H1 (cell line): ENCODE data around the gene RBFA. TPM values are rescaled to one million over a fixed set of nuclear protein-coding genes. Genes with fewer than 3 reads are reported as not detected.

Source experiments
- CTCF ChIA-PET: fragments of 300-600 bp; sonication (Branson Sonifier 250); formaldehyde crosslinking; loops from one replicate; lab custom pipeline; 2021; ENCODE audit not compliant: partially characterized antibody; lab: Charles Lee
- POLR2A ChIA-PET: fragments of 300-600 bp; sonication (Branson Sonifier 250); formaldehyde crosslinking; loops from one replicate; lab custom pipeline; 2021; ENCODE audit warnings: inconsistent platforms; ENCODE audit not compliant: partially characterized antibody; lab: Charles Lee
- DNase-seq, 2 experiments: peaks; one replicate each; pipeline versions ENCODE4 v3.0.0 to v3.0.0-alpha.2; 2010 to 2022; ENCODE audit warnings: low spot score in 2 of 2, low read depth in 1 of 2, mixed read lengths in 1 of 2
- FAIRE-seq: peaks from 2 replicates; lab custom pipeline; 2011; peaks lifted over from hg19 to GRCh38; lab: Jason Lieb, UNC
- H2AFZ ChIP-seq: 2 replicates; pipeline ENCODE4 v1.8.1; 2012; ENCODE audit warnings: low read length, inconsistent platforms
- H2AK5ac ChIP-seq: 2 replicates; pipeline ENCODE4 v1.6.1; 2013; ENCODE audit warnings: low read depth, low read length
- H2BK120ac ChIP-seq: replicated peaks from 2 replicates; pipeline ENCODE3; 2013; ENCODE audit warnings: low read depth, low read length, inconsistent platforms
- H2BK12ac ChIP-seq: 2 replicates; pipeline ENCODE4 v1.6.1; 2013; ENCODE audit warnings: low read depth, low read length
- H2BK15ac ChIP-seq: 2 replicates; pipeline ENCODE4 v1.6.1; 2013; ENCODE audit warnings: low read length
- H2BK20ac ChIP-seq: 2 replicates; pipeline ENCODE4 v1.6.1; 2013; ENCODE audit warnings: low read length
- H2BK5ac ChIP-seq: 2 replicates; pipeline ENCODE4 v1.6.1; 2013; ENCODE audit warnings: low read depth, low read length
- H3K14ac ChIP-seq: 2 replicates; pipeline ENCODE4 v1.6.1; 2013; ENCODE audit warnings: inconsistent platforms; ENCODE audit not compliant: insufficient read length
- H3K18ac ChIP-seq: 2 replicates; pipeline ENCODE4 v1.6.1; 2013; ENCODE audit warnings: low read length; ENCODE audit errors: extremely low read depth
- H3K23ac ChIP-seq: 2 replicates; pipeline ENCODE4 v1.6.1; 2013; ENCODE audit warnings: inconsistent platforms; ENCODE audit not compliant: insufficient read length
- H3K23me2 ChIP-seq: 2 replicates; pipeline ENCODE4 v1.6.1; 2013; ENCODE audit warnings: low read depth, low read length
- H3K27ac ChIP-seq: 2 replicates; pipeline ENCODE4 v1.6.1; 2011; ENCODE audit warnings: low read depth, low read length, inconsistent platforms
- H3K27me3 ChIP-seq, 4 experiments: replicated peaks in 1 of 4; 1 replicate in 1 of 4; 2 replicates in 3 of 4; pipeline versions ENCODE4 v1.6.1 to v1.8.1; 2011 to 2013; ENCODE audit warnings: low read length in 3 of 4, mild to moderate bottlenecking in 3 of 4, inconsistent platforms in 2 of 4, mixed read lengths in 2 of 4, moderate library complexity in 1 of 4; ENCODE audit not compliant: control insufficient read depth in 3 of 4, insufficient read depth in 3 of 4; ENCODE audit errors: extremely low read depth in 1 of 4
- H3K36me3 ChIP-seq, 4 experiments: 2 replicates each; pipeline versions ENCODE4 v1.6.1 to v1.8.1; 2011 to 2013; ENCODE audit warnings: mild to moderate bottlenecking in 4 of 4, low read length in 3 of 4, moderate library complexity in 2 of 4, control low read depth in 1 of 4, inconsistent platforms in 1 of 4; ENCODE audit not compliant: insufficient read depth in 4 of 4, control insufficient read depth in 2 of 4
- H3K4ac ChIP-seq: replicated peaks from 2 replicates; pipeline ENCODE3; 2013; ENCODE audit warnings: low read length, low read depth, mixed read lengths, inconsistent platforms; ENCODE audit not compliant: insufficient read length
- H3K4me1 ChIP-seq, 4 experiments: replicated peaks in 1 of 4; 1 replicate in 1 of 4; 2 replicates in 3 of 4; pipeline versions ENCODE4 v1.6.1 to v1.8.1; 2011 to 2013; ENCODE audit warnings: low read length in 3 of 4, inconsistent platforms in 2 of 4, mixed read lengths in 1 of 4; ENCODE audit not compliant: insufficient read depth in 4 of 4, control insufficient read depth in 3 of 4
- H3K4me2 ChIP-seq, 2 experiments: 2 replicates each; pipeline versions ENCODE4 v1.6.1 to v1.8.1; 2011 to 2013; ENCODE audit warnings: low read depth in 2 of 2, low read length in 2 of 2, control low read depth in 1 of 2, inconsistent platforms in 1 of 2, mild to moderate bottlenecking in 1 of 2; ENCODE audit not compliant: insufficient read depth in 1 of 2
- H3K4me3 ChIP-seq, 4 experiments: fragments of 200-600, 300-600 bp in 1 of 4; sonication (generic), shearing (Covaris generic), sonication (Bioruptor Twin) in 1 of 4; 2 replicates each; pipeline versions ENCODE4 v1.5.1 to v1.8.1; 2011 to 2016; ENCODE audit warnings: low read length in 4 of 4, low read depth in 3 of 4, control low read depth in 2 of 4, inconsistent platforms in 2 of 4, mild to moderate bottlenecking in 2 of 4, mixed read lengths in 1 of 4, moderate library complexity in 1 of 4; ENCODE audit not compliant: insufficient read depth in 2 of 4; ENCODE audit errors: extremely low read depth in 1 of 4
- H3K56ac ChIP-seq: replicated peaks from 2 replicates; pipeline ENCODE3; 2013; ENCODE audit warnings: low read depth, mild to moderate bottlenecking, mixed read lengths, low read length, inconsistent platforms; ENCODE audit not compliant: insufficient read length
- H3K79me1 ChIP-seq: 2 replicates; pipeline ENCODE4 v1.6.1; 2013; ENCODE audit warnings: low read depth, low read length, control low read depth
- H3K79me2 ChIP-seq, 2 experiments: 2 replicates each; pipeline versions ENCODE4 v1.6.1 to v1.8.1; 2012 to 2013; ENCODE audit warnings: low read length in 2 of 2, mild to moderate bottlenecking in 2 of 2, inconsistent platforms in 1 of 2; ENCODE audit not compliant: insufficient read depth in 2 of 2, control insufficient read depth in 1 of 2
- H3K9ac ChIP-seq, 4 experiments: replicated peaks in 1 of 4; 1 replicate in 1 of 4; 2 replicates in 3 of 4; pipeline versions ENCODE4 v1.6.1 to v1.8.1; 2011 to 2013; ENCODE audit warnings: low read depth in 3 of 4, low read length in 3 of 4, control low read depth in 2 of 4, mild to moderate bottlenecking in 2 of 4, moderate library complexity in 2 of 4, inconsistent platforms in 1 of 4; ENCODE audit errors: extremely low read depth in 1 of 4
- H3K9me3 ChIP-seq, 2 experiments: 2 replicates each; pipeline versions ENCODE4 v1.6.1 to v1.8.1; 2012 to 2013; ENCODE audit warnings: mild to moderate bottlenecking in 2 of 2, moderate library complexity in 2 of 2, control low read depth in 1 of 2, inconsistent platforms in 1 of 2, low read depth in 1 of 2, low read length in 1 of 2, mixed read lengths in 1 of 2; ENCODE audit not compliant: insufficient read depth in 2 of 2
- H4K20me1 ChIP-seq, 2 experiments: replicated peaks in 1 of 2; 2 replicates each; pipeline versions ENCODE3 to v1.8.1; 2011 to 2013; ENCODE audit warnings: inconsistent platforms in 2 of 2, low read length in 2 of 2, mild to moderate bottlenecking in 1 of 2; ENCODE audit not compliant: insufficient read depth in 2 of 2, control insufficient read depth in 1 of 2
- H4K5ac ChIP-seq: 2 replicates; pipeline ENCODE4 v1.6.1; 2013; ENCODE audit warnings: low read length, low read depth, mixed read lengths, inconsistent platforms; ENCODE audit not compliant: insufficient read length
- H4K8ac ChIP-seq: 2 replicates; pipeline ENCODE4 v1.8.0; 2013; ENCODE audit warnings: mild to moderate bottlenecking, moderate library complexity, low read length, inconsistent platforms; ENCODE audit not compliant: insufficient read depth; ENCODE audit errors: extremely low read depth
- H4K91ac ChIP-seq: replicated peaks from 2 replicates; pipeline ENCODE3; 2013; ENCODE audit warnings: low read length, mixed read lengths, inconsistent platforms; ENCODE audit not compliant: insufficient read length
- CEBPB ChIP-seq: IDR thresholded peaks from 2 replicates; pipeline ENCODE4 v1.6.1; 2012; ENCODE audit warnings: low read depth, low read length
- CHD2 ChIP-seq: IDR thresholded peaks from 2 replicates; pipeline ENCODE4 v1.6.1; 2012; ENCODE audit warnings: low read length, improper control_type of control experiment
- CTBP2 ChIP-seq: IDR thresholded peaks from 2 replicates; pipeline ENCODE4 v1.7.0; 2011; ENCODE audit warnings: borderline replicate concordance, mild to moderate bottlenecking, moderate library complexity, mixed read lengths, low read length; ENCODE audit not compliant: insufficient read depth, insufficient read length
- JUND ChIP-seq: IDR thresholded peaks from 2 replicates; pipeline ENCODE4 v1.6.1; 2011; ENCODE audit warnings: mild to moderate bottlenecking, improper control_type of control experiment, low read length
- RAD21 ChIP-seq, 2 experiments: IDR thresholded peaks in 1 of 2; conservative IDR thresholded peaks in 1 of 2; 2 replicates each; pipeline ENCODE4 v1.6.1; 2011; ENCODE audit warnings: low read depth in 2 of 2, low read length in 2 of 2, improper control_type of control experiment in 1 of 2, inconsistent platforms in 1 of 2, mild to moderate bottlenecking in 1 of 2, moderate library complexity in 1 of 2
- TBP ChIP-seq: IDR thresholded peaks from 2 replicates; pipeline ENCODE4 v1.6.1; 2011; ENCODE audit warnings: low read depth, low read length, improper control_type of control experiment
- WGBS, 2 experiments: shearing (Covaris generic) in 1 of 2; methylation state at CpG; one replicate each; pipeline versions ENCODE4 v1.1.6 to v1.1.7; 2013 to 2015; ENCODE audit warnings: low lambda C conversion rate in 2 of 2, mixed read lengths in 2 of 2, inconsistent platforms in 1 of 2, low coverage in 1 of 2, missing lambda C conversion rate in 1 of 2; ENCODE audit not compliant: insufficient replicate concordance in 2 of 2, insufficient coverage in 1 of 2, insufficient read length in 1 of 2; ENCODE audit errors: extremely low coverage in 1 of 2, missing lambda C conversion rate in 1 of 2; 5-methylcytosine and 5-hydroxymethylcytosine counted together
- polyA plus RNA-seq, 7 experiments: library from polyadenylated mRNA; depleted of rRNA in 3 of 7; stranded (reverse) in 5 of 7; unstranded in 2 of 7; fragments of >200 nt in 5 of 7; fragments of 200-250 nt in 2 of 7; gene quantifications; 1 replicate in 5 of 7; 2 replicates in 1 of 7; 4 replicates in 1 of 7; pipeline versions ENCODE4 v1.2.1 to v1.2.3, GENCODE V29; 2011 to 2013; ENCODE audit warnings: missing spikeins in 2 of 7, mixed read lengths in 2 of 7
- total RNA-seq: library from RNA; stranded (reverse); fragmentation: NEBNext Ultra II Directional; extraction: Animal tissue kit (Norgen Biotek cat#: 25700); gene quantifications from 2 replicates; pipeline ENCODE4 v1.2.1, GENCODE V29; 2021
- TF ChIP-seq, protein P1 (sequence below): IDR thresholded peaks from 2 replicates; pipeline ENCODE4 v1.6.1; 2011; ENCODE audit warnings: low read length, improper control_type of control experiment
- TF ChIP-seq, protein P2 (sequence below): IDR thresholded peaks from 2 replicates; pipeline ENCODE4 v1.6.1; 2012; ENCODE audit warnings: inconsistent platforms

RBFA gene
- total and polyA plus RNA-seq, 2 of the 8 experiments (the other 6 are each of a cell fraction or from before 2014, with no cell fraction given) = 19.2 to 29.5 TPM

DNA sequence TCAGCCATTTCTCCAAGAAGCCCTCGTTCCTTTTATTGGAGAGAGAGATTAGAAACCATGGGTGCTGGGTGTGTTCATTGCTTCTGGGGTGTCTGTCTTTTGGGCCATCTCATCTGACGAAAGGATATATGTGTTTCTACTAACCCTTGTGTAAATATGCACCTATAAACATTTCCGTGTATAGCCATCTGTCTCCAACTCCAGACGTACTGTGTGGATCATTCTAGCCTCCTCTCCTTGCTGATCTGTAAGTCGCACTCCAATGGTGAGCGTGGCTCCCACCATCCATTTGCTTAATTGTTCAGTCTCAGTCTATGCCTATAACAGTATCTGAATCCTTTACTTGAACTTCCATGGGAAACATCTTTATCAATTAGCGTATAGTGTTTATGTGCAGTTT lies 1.8 kb downstream of the RBFA start:
- CTCF ChIA-PET = interaction anchor here (0.5 to 2.1 kb wide), 3 partner anchors 12 to 135 kb away, joined by 3 to 9 read pairs (median 3); no protein-coding TSS in a partner anchor
- no peak overlapping the region for H2AK5ac ChIP-seq
- no peak overlapping the region for H2BK15ac ChIP-seq
- peaks cover 4% of the 10 kb centered on the region for H3K79me1 ChIP-seq
- H3K4me3 ChIP-seq = no peak overlapping the region
- H2BK120ac ChIP-seq = no peak overlapping the region
- H3K27me3 ChIP-seq = no peaks in the 10 kb centered on the region
- H2BK5ac ChIP-seq = no peak overlapping the region
- FAIRE-seq (no peak), DNase-seq (no peak)
- H3K36me3 ChIP-seq = peaks cover 0 to 6% (median 2%) of the 10 kb centered on the region in 4 experiments; a peak in 3 of 8 replicates
- H3K9ac ChIP-seq = peak overlapping the region in 1 of 4 experiments; percentile 9; a peak in 2 of 7 replicates
- H3K56ac ChIP-seq = no peak overlapping the region
- H3K4me1 ChIP-seq = peaks cover 0 to 10% (median 5%) of the 10 kb centered on the region in 4 experiments; a peak in 5 of 7 replicates
- H4K5ac ChIP-seq = no peak overlapping the region
- no peak overlapping the region for H3K14ac ChIP-seq
- H2AFZ ChIP-seq = no peak overlapping the region
- H3K4me2 ChIP-seq = peak overlapping the region in 1 of 2 experiments; percentile 70; a peak in 1 of 4 replicates
- POLR2A ChIA-PET = interaction anchor here (1.6 kb wide), 1 partner anchor 73 kb away, joined by 5 read pairs; no protein-coding TSS in a partner anchor
- H3K79me2 ChIP-seq = peaks cover 0 to 22% of the 10 kb centered on the region in 2 experiments; a peak in 3 of 4 replicates
- H4K91ac ChIP-seq = no peak overlapping the region
- no peak overlapping the region for H3K4ac ChIP-seq
- H4K8ac ChIP-seq = no peak overlapping the region
- H3K23me2 ChIP-seq = peaks cover 9% of the 10 kb centered on the region; the same call in 1 of the 2 replicates
- H3K18ac ChIP-seq = no peak overlapping the region
- no peak overlapping the region for H3K27ac ChIP-seq
- H2BK20ac ChIP-seq = no peak overlapping the region
- no peak overlapping the region for H2BK12ac ChIP-seq
- H3K9me3 ChIP-seq = no peaks in the 10 kb centered on the region
- 82% methylated on average over 7 of the region's 7 CpGs; no CpG with 5 or more reads in 1 of the 2 experiments for WGBS, 2 experiments
- peaks cover 0 to 13% of the 10 kb centered on the region in 2 experiments for H4K20me1 ChIP-seq
- no peak overlapping the region for H3K23ac ChIP-seq
- TF ChIP-seq, protein P1, sequence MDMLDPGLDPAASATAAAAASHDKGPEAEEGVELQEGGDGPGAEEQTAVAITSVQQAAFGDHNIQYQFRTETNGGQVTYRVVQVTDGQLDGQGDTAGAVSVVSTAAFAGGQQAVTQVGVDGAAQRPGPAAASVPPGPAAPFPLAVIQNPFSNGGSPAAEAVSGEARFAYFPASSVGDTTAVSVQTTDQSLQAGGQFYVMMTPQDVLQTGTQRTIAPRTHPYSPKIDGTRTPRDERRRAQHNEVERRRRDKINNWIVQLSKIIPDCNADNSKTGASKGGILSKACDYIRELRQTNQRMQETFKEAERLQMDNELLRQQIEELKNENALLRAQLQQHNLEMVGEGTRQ = no peak
- no peak for TF ChIP-seq CHD2
- TF ChIP-seq RAD21 (IDR thresholded peaks at IDR 0.05 in 1 of 2, conservative IDR thresholded peaks at IDR 0.05 in 1 of 2; ENCODE audit: low read depth in 2 of 2, low read length in 2 of 2) = no peak
- TF ChIP-seq CTBP2 = no peak
- TF ChIP-seq CEBPB = no peak
- TF ChIP-seq, protein P2, sequence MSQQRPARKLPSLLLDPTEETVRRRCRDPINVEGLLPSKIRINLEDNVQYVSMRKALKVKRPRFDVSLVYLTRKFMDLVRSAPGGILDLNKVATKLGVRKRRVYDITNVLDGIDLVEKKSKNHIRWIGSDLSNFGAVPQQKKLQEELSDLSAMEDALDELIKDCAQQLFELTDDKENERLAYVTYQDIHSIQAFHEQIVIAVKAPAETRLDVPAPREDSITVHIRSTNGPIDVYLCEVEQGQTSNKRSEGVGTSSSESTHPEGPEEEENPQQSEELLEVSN = no peak
- no peak for TF ChIP-seq JUND
- TF ChIP-seq TBP = no peak
